ENCODE measurements around the gene ZNF653. TPM values are rescaled to one million over a fixed set of nuclear protein-coding genes. Genes with fewer than 3 reads are reported as not detected.

The ZNF653 gene
- total and polyA plus RNA-seq, 7 donors = 4.0 to 11.5 (median 6.2) TPM

GRCh38 chr19:11538232-11539036 is 32.8 kb upstream of the ZNF653 start, which contains the start of gene CNN1:
Gene CNN1 (plus strand): TSS chr19:11538851. CDS start chr19:11538928, 77 bp downstream.
- intact Hi-C loops (cut with DNase I) = no loop called here
- Histone ChIP-seq H3K27ac (peak within 1 kb of the TSS; percentile 42), H3K27me3 (ENCODE audit: insufficient read depth in 3 of 3, low read length in 2 of 3) (no peaks in the 10 kb centered on the region), H3K9me3 (no peaks in the 10 kb centered on the region), H3K4me1 (no peaks in the 10 kb centered on the region), H3K36me3 (ENCODE audit: insufficient read depth in 1 of 2, low read depth in 1 of 2) (no peaks in the 10 kb centered on the region), H3K4me3 (peak within 1 kb of the TSS; percentile 47)
- TF ChIP-seq CTCF (IDR thresholded peaks at IDR 0.05) = no peak
- 24 to 32% (median 30%) methylated on average over 15 to 21 of the region's 21 CpGs for WGBS, 3 donors
- DNase-seq (peak; percentile 41 to 59), ATAC-seq (no peak)

GRCh38 chr19:11535792-11536595 is 30.4 kb upstream of the ZNF653 start:
- peak; percentile 89 for TF ChIP-seq CTCF (IDR thresholded peaks at IDR 0.05)
- intact Hi-C loops (cut with DNase I) = no loop called here
- no peaks in the 10 kb centered on the region for H3K27me3 ChIP-seq (ENCODE audit: insufficient read depth in 3 of 3, low read length in 2 of 3)
- H3K36me3 ChIP-seq (ENCODE audit: insufficient read depth in 1 of 2, low read depth in 1 of 2) = no peaks in the 10 kb centered on the region
- WGBS, 3 donors = 9 to 18% (median 10%) methylated on average over 32 to 54 of the region's 54 CpGs
- peak; percentile 95 to 98 (median 96) for ATAC-seq
- peak overlapping the region; percentile 85 for H3K27ac ChIP-seq
- H3K9me3 ChIP-seq = no peaks in the 10 kb centered on the region
- no peaks in the 10 kb centered on the region for H3K4me1 ChIP-seq
- peak; percentile 90 to 95 for DNase-seq
- peak overlapping the region; percentile 62 for H3K4me3 ChIP-seq

- H3K9me3 ChIP-seq = no peaks in the 10 kb centered on the region
- H3K4me3 ChIP-seq = no peak overlapping the region
- WGBS, 3 donors = 53 to 62% (median 60%) methylated on average over 5 of the region's 5 CpGs
- H3K27me3 ChIP-seq (ENCODE audit: insufficient read depth in 3 of 3, low read length in 2 of 3) = no peaks in the 10 kb centered on the region
- no peak for TF ChIP-seq CTCF (IDR thresholded peaks at IDR 0.05)
- peak overlapping the region; percentile 85 for H3K27ac ChIP-seq
- DNase-seq (no peak), ATAC-seq (no peak)
- no peaks in the 10 kb centered on the region for H3K36me3 ChIP-seq (ENCODE audit: insufficient read depth in 1 of 2, low read depth in 1 of 2)
- intact Hi-C loops (cut with DNase I) = no loop called here
- H3K4me1 ChIP-seq = no peaks in the 10 kb centered on the region
Measured at GRCh38 chr19:11534948-11535347, 29.3 kb upstream of the ZNF653 start.

- Histone ChIP-seq H3K4me1 (no peaks in the 10 kb centered on the region), H3K4me3 (no peak overlapping the region), H3K36me3 (ENCODE audit: insufficient read depth in 1 of 2, low read depth in 1 of 2) (no peaks in the 10 kb centered on the region), H3K27ac (peak overlapping the region; percentile 85), H3K9me3 (no peaks in the 10 kb centered on the region), H3K27me3 (ENCODE audit: insufficient read depth in 3 of 3, low read length in 2 of 3) (no peaks in the 10 kb centered on the region)
- no peak for DNase-seq
- intact Hi-C loops (cut with DNase I) = no loop called here
- WGBS, 3 donors = 90 to 93% (median 92%) methylated on average over 1 of the region's 1 CpG
- no peak for ATAC-seq
- no peak for TF ChIP-seq CTCF (IDR thresholded peaks at IDR 0.05)
Measured at GRCh38 chr19:11534538-11534937, 28.9 kb upstream of the ZNF653 start.
